Measurements from ENCODE around the gene DYNLL2.

DNA sequence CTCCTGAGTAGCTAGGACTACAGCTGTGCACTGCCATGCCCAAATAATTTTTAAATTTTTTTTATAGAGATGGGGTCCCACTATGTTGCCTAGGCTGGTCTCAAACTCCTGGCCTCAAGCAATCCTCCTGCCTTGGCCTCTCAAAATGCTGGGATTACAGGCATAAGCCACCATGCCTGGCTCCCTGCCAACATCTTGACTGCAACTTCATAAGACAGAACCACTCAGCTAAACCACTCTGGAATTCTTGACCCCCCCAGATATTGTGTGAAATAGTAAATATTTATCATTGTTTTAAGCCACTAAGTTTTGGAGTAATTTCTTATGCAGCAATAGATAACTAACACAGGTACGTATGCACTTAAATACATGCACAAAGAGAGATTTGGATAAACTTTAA is 26.0 kb downstream of the DYNLL2 start:
- TF ChIP-seq YY1 (IDR thresholded peaks at IDR 0.05; ENCODE audit: insufficient read depth, insufficient read length) (no peak), ZNF274 (IDR thresholded peaks at IDR 0.05; ENCODE audit: low read depth, low read length) (no peak), SUZ12 (IDR thresholded peaks at IDR 0.05; ENCODE audit: extremely low read depth, insufficient read depth, insufficient read length) (no peak)
